NT2/D1 (cell line): ENCODE measurements around the gene RBP3.

ENCODE experiments used
- DNase-seq: peaks from one replicate; pipeline ENCODE4 v3.0.0-alpha.2; 2011; ENCODE audit warnings: low read depth, low spot score
- H3K27me3 ChIP-seq: 2 replicates; pipeline ENCODE4 v1.6.0; 2011; ENCODE audit warnings: mild to moderate bottlenecking; ENCODE audit not compliant: insufficient read length, insufficient read depth
- H3K36me3 ChIP-seq: 2 replicates; pipeline ENCODE4 v1.6.1; 2011; ENCODE audit warnings: mild to moderate bottlenecking, low read length, mixed read lengths; ENCODE audit not compliant: insufficient read depth, insufficient read length
- H3K4me1 ChIP-seq: 2 replicates; pipeline ENCODE4 v1.5.1; 2011; ENCODE audit not compliant: insufficient read depth, insufficient read length
- H3K4me3 ChIP-seq: 2 replicates; pipeline ENCODE4 v1.5.1; 2011; ENCODE audit warnings: low read depth; ENCODE audit not compliant: insufficient read length
- H3K9ac ChIP-seq: 2 replicates; pipeline ENCODE4 v1.6.0; 2011; ENCODE audit warnings: low read depth; ENCODE audit not compliant: insufficient read length
- H3K9me3 ChIP-seq: 2 replicates; pipeline ENCODE4 v1.5.1; 2011; ENCODE audit warnings: mild to moderate bottlenecking, low read length; ENCODE audit not compliant: insufficient read depth
- SUZ12 ChIP-seq: IDR thresholded peaks from 2 replicates; pipeline ENCODE4 v1.6.1; 2011; ENCODE audit not compliant: insufficient read length, insufficient read depth; ENCODE audit errors: extremely low read depth
- YY1 ChIP-seq: IDR thresholded peaks from 2 replicates; pipeline ENCODE4 v1.6.1; 2011; ENCODE audit not compliant: insufficient read length, insufficient read depth
- ZNF274 ChIP-seq: IDR thresholded peaks from 2 replicates; pipeline ENCODE4 v1.6.1; 2011; ENCODE audit warnings: mild to moderate bottlenecking, low read depth, low read length

Gene RBP3

DNA sequence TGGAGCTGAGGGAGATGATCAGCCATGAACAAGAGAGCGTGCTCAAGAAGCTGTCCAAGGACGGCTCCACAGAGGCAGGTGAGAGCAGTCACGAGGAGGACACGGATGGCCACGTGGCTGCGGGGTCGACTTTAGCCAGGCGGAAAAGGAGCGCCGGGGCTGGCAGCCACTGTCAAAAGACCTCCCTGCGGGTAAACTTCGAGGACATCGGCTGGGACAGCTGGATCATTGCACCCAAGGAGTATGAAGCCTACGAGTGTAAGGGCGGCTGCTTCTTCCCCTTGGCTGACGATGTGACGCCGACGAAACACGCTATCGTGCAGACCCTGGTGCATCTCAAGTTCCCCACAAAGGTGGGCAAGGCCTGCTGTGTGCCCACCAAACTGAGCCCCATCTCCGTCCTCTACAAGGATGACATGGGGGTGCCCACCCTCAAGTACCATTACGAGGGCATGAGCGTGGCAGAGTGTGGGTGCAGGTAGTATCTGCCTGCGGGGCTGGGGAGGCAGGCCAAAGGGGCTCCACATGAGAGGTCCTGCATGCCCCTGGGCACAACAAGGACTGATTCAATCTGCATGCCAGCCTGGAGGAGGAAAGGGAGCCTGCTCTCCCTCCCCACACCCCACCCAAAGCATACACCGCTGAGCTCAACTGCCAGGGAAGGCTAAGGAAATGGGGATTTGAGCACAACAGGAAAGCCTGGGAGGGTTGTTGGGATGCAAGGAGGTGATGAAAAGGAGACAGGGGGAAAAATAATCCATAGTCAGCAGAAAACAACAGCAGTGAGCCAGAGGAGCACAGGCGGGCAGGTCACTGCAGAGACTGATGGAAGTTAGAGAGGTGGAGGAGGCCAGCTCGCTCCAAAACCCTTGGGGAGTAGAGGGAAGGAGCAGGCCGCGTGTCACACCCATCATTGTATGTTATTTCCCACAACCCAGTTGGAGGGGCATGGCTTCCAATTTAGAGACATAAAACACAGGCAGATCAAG is 22.6 kb upstream of the RBP3 start:
- H3K36me3 ChIP-seq, result no peaks in the 10 kb centered on the region
- no peak for DNase-seq
- TF ChIP-seq ZNF274 (no peak), SUZ12 (no peak), YY1 (no peak)
- H3K4me1 ChIP-seq, result peaks cover 2% of the 10 kb centered on the region
- no peaks in the 10 kb centered on the region for H3K9me3 ChIP-seq
- H3K4me3 ChIP-seq, result no peak overlapping the region
- no peak overlapping the region for H3K9ac ChIP-seq
- no peaks in the 10 kb centered on the region for H3K27me3 ChIP-seq

DNA sequence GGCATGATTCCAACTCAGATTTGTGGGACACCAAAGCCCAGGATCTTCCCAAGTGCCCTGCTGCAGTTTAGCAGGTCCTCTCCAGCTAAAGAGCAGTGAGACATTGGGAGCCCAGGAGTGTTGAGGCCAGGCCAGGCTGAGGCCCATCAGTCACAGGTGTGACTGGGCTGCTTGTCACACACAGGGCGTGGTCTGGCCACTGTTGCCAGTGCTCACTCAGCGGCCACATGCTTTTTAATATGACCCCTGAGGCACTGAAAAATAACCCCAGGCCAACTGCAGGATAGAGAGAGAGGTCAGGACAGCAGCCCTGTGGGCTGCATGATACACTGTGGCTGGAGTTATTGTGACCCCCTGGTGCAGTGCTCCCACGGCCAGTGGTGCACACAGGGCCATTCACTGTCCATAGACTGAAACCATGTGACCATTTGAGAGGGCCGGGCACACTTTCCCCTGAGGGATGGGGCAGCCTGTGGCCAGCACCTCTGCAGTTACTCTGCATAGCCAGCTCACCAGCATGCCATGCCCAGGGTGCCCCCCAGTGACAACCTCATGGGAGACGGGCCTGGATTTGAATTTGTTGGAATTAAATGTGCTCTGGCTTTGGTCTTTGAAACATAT is 21.7 kb upstream of the RBP3 start:
- Histone ChIP-seq H3K36me3 (no peaks in the 10 kb centered on the region), H3K27me3 (no peaks in the 10 kb centered on the region), H3K4me1 (peaks cover 1% of the 10 kb centered on the region), H3K4me3 (no peak overlapping the region), H3K9me3 (no peaks in the 10 kb centered on the region), H3K9ac (no peak overlapping the region)
- DNase-seq, result no peak
- TF ChIP-seq SUZ12, result no peak
- TF ChIP-seq ZNF274, result no peak
- no peak for TF ChIP-seq YY1

DNA sequence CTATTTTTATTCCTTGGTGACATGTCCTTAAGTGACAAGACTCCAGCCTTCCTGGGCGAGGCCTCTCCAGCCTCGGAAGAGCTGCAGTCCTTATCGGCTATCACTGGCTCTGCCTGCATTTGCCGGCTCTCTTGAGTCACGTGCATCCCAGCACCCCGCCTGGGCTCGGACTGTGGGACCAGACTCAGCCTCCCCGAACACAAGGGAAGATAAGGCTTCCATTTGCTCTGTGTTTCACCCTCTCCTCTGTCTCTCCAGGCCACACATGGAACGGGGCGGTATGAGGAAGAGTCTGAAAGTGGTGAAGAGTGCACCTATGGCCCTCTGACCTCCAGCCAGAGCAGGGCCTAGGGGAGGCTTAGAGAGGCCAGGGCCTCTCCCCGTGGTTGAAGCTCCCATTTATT is 21.2 kb upstream of the RBP3 start:
- Histone ChIP-seq H3K36me3 (no peaks in the 10 kb centered on the region), H3K9me3 (no peaks in the 10 kb centered on the region), H3K4me1 (no peaks in the 10 kb centered on the region), H3K4me3 (no peak overlapping the region), H3K9ac (no peak overlapping the region), H3K27me3 (no peaks in the 10 kb centered on the region)
- TF ChIP-seq ZNF274 (no peak), YY1 (no peak), SUZ12 (no peak)
- DNase-seq, result no peak

DNA sequence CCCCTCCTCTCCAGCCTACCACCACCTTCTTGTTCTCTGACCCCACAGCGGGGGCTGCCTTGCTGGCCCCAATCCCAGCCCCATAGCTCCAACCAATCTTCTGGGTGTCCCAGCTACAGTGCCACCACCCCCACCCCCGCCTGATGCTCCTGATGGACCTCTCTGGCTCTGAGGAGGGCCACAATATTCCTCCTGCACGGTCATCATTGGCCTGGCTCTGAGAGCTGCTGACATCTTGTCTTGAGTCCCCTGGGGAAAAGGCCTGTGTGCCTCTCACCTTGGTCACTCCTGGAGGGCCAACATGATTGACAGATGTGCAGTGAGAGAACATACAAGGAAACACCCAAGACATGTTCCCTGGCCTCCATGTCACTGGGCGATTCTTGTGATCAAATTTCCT is 18.3 kb upstream of the RBP3 start:
- TF ChIP-seq YY1, result no peak
- TF ChIP-seq SUZ12, result no peak
- TF ChIP-seq ZNF274, result no peak
- no peaks in the 10 kb centered on the region for H3K36me3 ChIP-seq
- H3K9ac ChIP-seq, result no peak overlapping the region
- H3K4me3 ChIP-seq, result no peak overlapping the region
- H3K27me3 ChIP-seq, result no peaks in the 10 kb centered on the region
- no peaks in the 10 kb centered on the region for H3K9me3 ChIP-seq
- no peak for DNase-seq
- H3K4me1 ChIP-seq, result no peaks in the 10 kb centered on the region

DNA sequence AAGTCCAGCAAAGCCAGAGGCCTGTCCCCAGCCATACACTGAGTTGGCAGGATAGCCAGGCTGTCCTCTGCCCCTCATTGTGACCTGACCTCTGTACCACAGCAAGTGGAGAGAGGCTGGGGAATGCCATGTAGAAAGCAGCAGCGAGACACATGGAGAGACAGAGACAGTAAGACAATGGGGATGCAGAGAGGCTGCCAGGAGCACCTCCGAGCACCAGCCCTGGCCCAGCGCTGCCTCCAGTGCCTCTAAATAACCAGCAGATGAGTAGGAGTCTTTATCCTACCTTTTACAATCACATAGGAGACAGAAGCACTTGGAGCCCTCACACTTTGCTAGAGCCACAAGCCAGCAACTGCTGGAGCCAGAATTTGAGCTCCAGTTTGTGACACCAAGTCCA is 17.8 kb upstream of the RBP3 start:
- no peak for DNase-seq
- H3K36me3 ChIP-seq, result no peaks in the 10 kb centered on the region
- TF ChIP-seq YY1, result no peak
- no peak overlapping the region for H3K4me3 ChIP-seq
- H3K9ac ChIP-seq, result no peak overlapping the region
- H3K9me3 ChIP-seq, result no peaks in the 10 kb centered on the region
- H3K27me3 ChIP-seq, result no peaks in the 10 kb centered on the region
- H3K4me1 ChIP-seq, result no peaks in the 10 kb centered on the region

DNA sequence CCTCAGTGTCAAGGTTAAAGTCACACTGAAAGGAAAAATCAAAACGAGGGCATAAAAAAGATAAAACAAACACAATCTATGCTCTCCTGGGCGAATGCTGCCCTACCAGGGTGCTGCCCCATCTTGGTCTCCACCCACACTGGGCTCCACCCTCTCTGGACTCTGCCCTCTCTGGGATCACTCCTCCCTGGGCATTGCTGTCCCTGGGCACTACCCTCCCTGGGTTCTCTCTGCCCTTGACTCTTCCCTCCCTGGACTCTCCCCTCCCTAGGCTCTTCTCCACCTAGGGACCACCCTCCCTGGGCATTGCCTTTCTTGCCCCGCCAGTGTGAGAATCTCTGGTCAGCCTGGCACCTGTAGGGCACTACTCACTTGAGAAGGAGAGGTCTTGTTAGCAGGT is 17.4 kb upstream of the RBP3 start:
- DNase-seq, result no peak
- TF ChIP-seq YY1, result no peak
- TF ChIP-seq SUZ12, result no peak
- no peak for TF ChIP-seq ZNF274
- Histone ChIP-seq H3K4me1 (no peaks in the 10 kb centered on the region), H3K27me3 (no peaks in the 10 kb centered on the region), H3K9me3 (no peaks in the 10 kb centered on the region), H3K36me3 (no peaks in the 10 kb centered on the region), H3K9ac (no peak overlapping the region), H3K4me3 (no peak overlapping the region)

DNA sequence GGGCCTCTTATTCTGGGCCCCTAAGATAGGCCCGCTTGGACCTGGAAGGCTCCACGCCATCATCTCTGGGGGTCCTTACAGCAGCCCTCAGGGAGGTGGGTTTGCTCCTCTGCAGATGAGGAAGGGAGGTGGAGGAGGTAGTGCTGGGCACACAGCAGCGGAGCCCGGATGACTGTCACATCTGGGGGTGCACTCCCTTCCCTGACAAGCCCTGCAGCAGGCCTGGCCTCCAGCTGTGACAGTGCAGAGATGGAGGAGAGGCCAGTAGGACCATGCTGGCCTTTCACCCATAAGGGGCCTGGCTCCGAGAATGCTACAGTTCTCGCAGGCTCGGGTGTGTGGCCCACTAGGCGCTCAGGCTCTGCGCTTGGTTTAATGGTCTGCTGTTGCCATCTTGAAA is 16.7 kb upstream of the RBP3 start:
- Histone ChIP-seq H3K36me3 (no peaks in the 10 kb centered on the region), H3K4me3 (no peak overlapping the region), H3K9ac (no peak overlapping the region), H3K9me3 (no peaks in the 10 kb centered on the region), H3K4me1 (no peaks in the 10 kb centered on the region), H3K27me3 (no peaks in the 10 kb centered on the region)
- DNase-seq, result no peak
- TF ChIP-seq SUZ12 (no peak), ZNF274 (no peak), YY1 (no peak)

DNA sequence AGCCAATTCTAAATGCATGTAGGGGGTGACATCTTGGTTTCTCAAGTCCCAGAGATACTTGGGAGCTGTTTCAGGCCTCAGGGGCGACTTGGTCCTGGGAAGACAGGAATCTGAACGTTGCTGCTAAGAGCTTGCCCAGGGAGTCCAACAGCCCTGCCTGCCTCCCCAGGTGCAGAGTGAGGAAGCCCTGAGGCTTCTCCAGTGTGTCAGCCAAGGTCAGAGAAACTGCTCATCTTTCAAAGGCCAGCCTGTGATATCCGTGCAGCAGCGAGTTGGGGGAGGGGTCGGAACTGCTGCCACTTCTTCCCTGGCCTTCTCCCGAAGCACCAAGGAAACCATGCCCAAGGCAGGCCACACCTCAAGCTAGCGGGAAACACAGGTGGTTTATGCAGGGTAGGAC is 16.2 kb upstream of the RBP3 start:
- H3K36me3 ChIP-seq, result no peaks in the 10 kb centered on the region
- no peaks in the 10 kb centered on the region for H3K9me3 ChIP-seq
- no peaks in the 10 kb centered on the region for H3K27me3 ChIP-seq
- no peak overlapping the region for H3K9ac ChIP-seq
- H3K4me3 ChIP-seq, result no peak overlapping the region
- TF ChIP-seq YY1, result no peak
- H3K4me1 ChIP-seq, result no peaks in the 10 kb centered on the region
- no peak for DNase-seq
